Kidney (tissue), 14 donors: ENCODE measurements around the gene TACC2. TPM values are rescaled to one million over a fixed set of nuclear protein-coding genes. Genes with fewer than 3 reads are reported as not detected.

Experiments used
- DNase-seq, 5 donors: peaks; one replicate each; pipeline ENCODE4 v3.0.0-alpha.2; 2013 to 2020
- FAIRE-seq: peaks from 2 replicates; lab custom pipeline; 2012; peaks lifted over from hg19 to GRCh38; lab: Jason Lieb, UNC
- H3K27ac ChIP-seq, 2 donors: one replicate each; pipeline ENCODE4 v1.7.0; 2013; ENCODE audit warnings: low read depth in 2 of 2, low read length in 2 of 2, inconsistent platforms in 1 of 2
- H3K27me3 ChIP-seq: one replicate; pipeline ENCODE4 v1.7.1; 2013; ENCODE audit warnings: low read length, inconsistent platforms; ENCODE audit not compliant: control insufficient read depth, insufficient read depth
- H3K36me3 ChIP-seq, 3 donors: one replicate each; pipeline versions ENCODE4 v1.7.0 to v1.7.1; 2013; ENCODE audit warnings: low read length in 3 of 3, control low read depth in 1 of 3, inconsistent platforms in 1 of 3; ENCODE audit not compliant: insufficient read depth in 3 of 3, control insufficient read depth in 2 of 3
- H3K4me1 ChIP-seq, 3 donors: one replicate each; pipeline versions ENCODE4 v1.7.0 to v1.7.1; 2013; ENCODE audit warnings: low read length in 3 of 3, inconsistent platforms in 1 of 3, low read depth in 1 of 3; ENCODE audit not compliant: control insufficient read depth in 2 of 3, insufficient read depth in 2 of 3
- H3K4me3 ChIP-seq, 3 donors: one replicate each; pipeline versions ENCODE4 v1.7.0 to v1.8.1; 2013; ENCODE audit warnings: low read length in 3 of 3, control low read depth in 1 of 3, inconsistent platforms in 1 of 3
- H3K9ac ChIP-seq, 3 donors: one replicate each; pipeline versions ENCODE4 v1.7.0 to v1.7.1; 2013; ENCODE audit warnings: low read length in 3 of 3, control low read depth in 1 of 3, inconsistent platforms in 1 of 3
- H3K9me3 ChIP-seq, 3 donors: one replicate each; pipeline versions ENCODE4 v1.7.0 to v1.7.1; 2013; ENCODE audit warnings: low read length in 3 of 3, control low read depth in 1 of 3, inconsistent platforms in 1 of 3; ENCODE audit not compliant: control insufficient read depth in 2 of 3, insufficient read depth in 1 of 3
- intact Hi-C: fragments of 100-400 bp; cut with DNase I; formaldehyde crosslinking; loops from one replicate; pipeline ENCODE4 v1.11.1; 2022
- polyA plus RNA-seq: library from polyadenylated mRNA; stranded (reverse); fragments of 350-450 nt; fragmentation: Illumina TruSeq; extraction: RNeasy Lipid Tissue Mini Kit (QIAGEN cat#74804); gene quantifications from one replicate; pipeline ENCODE4 v1.2.3, GENCODE V29; 2014; ENCODE audit warnings: low read depth, low replicate concordance; ENCODE audit not compliant: insufficient read depth
- total RNA-seq: library from RNA; stranded (reverse); fragmentation: NEBNext Ultra II Directional; extraction: Animal tissue kit (Norgen Biotek cat#: 25700); gene quantifications from one replicate; pipeline ENCODE4 v1.2.1, GENCODE V29; 2021
- TF ChIP-seq, protein P1 (sequence below): IDR thresholded peaks from 3 replicates; pipeline ENCODE4 v1.5.1; 2012; ENCODE audit warnings: mild to moderate bottlenecking, moderate library complexity, borderline replicate concordance; ENCODE audit not compliant: insufficient read depth; ENCODE audit errors: extremely low read depth
- donor health status: control.
- donor health status: control.
- donor health status: control.
- donor health status: control.
- donor health status: control.
- donor health status: DM: yes; HTN: yes; CAD: no.
- donor health status: Normal renal cell carcinoma (clear cell type).

Gene TACC2
- total and polyA plus RNA-seq, 2 donors from 2014 or later: 36.4 to 81.0 TPM

DNA sequence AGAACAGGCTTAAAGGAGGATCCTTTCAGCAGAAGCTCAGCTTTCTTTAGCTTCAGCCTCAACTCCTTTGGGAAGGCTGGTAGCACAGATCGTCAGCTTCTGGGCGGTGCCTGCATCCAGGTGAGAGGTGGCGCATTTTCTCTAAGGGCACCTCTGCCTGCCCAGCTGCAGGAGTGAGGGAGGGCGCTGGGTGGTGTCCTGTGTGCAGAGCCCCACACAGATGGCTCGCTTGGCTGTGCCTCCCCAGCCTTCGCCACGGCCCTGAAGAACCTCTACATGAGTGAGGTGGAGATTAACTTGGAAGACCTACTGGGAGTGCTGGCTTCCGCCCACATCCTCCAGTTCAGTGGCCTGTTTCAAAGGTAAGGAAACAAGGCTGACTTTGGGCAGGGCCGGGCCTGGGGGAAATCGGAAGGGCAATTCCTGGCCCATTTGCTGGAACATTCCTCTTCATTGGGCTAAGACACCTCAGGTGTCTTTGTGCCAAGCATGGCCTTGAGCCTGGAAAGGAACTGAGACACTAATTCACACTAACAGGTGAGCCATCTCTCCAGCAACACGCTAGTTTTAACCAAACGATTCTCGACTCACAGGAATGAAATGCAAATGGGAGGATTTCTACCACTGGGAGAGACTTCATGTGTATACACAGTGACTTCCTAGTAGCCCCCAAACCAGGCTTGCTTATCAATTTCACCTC is 302.0 kb downstream of the TACC2 start:
- peak in 1 of 5 donors; percentile 17 for DNase-seq
- Histone ChIP-seq H3K27ac (no peak overlapping the region), H3K9me3 (no peaks in the 10 kb centered on the region), H3K36me3 (no peaks in the 10 kb centered on the region), H3K4me1 (no peaks in the 10 kb centered on the region), H3K4me3 (no peak overlapping the region), H3K27me3 (no peaks in the 10 kb centered on the region), H3K9ac (no peak overlapping the region)
- no peak for FAIRE-seq
- intact Hi-C loops: loop anchor here (10.0 kb wide), 1 partner anchor 154 kb away; no protein-coding TSS in a partner anchor
- TF ChIP-seq, protein P1, sequence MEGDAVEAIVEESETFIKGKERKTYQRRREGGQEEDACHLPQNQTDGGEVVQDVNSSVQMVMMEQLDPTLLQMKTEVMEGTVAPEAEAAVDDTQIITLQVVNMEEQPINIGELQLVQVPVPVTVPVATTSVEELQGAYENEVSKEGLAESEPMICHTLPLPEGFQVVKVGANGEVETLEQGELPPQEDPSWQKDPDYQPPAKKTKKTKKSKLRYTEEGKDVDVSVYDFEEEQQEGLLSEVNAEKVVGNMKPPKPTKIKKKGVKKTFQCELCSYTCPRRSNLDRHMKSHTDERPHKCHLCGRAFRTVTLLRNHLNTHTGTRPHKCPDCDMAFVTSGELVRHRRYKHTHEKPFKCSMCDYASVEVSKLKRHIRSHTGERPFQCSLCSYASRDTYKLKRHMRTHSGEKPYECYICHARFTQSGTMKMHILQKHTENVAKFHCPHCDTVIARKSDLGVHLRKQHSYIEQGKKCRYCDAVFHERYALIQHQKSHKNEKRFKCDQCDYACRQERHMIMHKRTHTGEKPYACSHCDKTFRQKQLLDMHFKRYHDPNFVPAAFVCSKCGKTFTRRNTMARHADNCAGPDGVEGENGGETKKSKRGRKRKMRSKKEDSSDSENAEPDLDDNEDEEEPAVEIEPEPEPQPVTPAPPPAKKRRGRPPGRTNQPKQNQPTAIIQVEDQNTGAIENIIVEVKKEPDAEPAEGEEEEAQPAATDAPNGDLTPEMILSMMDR: no peak

DNA sequence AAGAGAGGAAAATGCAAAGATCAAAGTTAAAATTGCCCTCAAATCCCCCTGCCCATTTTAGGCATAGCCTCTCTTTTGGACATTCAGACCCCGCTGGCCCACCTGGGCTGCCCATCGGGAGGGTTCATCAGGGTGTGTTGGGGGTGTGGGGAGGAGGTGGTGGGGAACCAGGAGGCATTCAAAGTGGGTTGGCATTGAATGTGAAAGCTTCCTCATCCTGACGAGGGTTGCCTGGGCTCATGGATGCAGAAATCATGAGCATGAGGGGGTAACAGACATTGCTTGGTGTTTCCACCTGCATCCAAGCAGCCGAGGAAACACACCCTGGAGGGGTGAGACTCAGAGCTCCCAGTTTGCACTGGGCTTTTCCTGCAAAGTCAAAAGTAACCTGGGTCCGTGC is 302.8 kb downstream of the TACC2 start:
- FAIRE-seq (no peak), DNase-seq (peak in 1 of 5 donors; percentile 9)
- no peaks in the 10 kb centered on the region for H3K36me3 ChIP-seq
- H3K4me3 ChIP-seq: no peak overlapping the region
- H3K4me1 ChIP-seq: no peaks in the 10 kb centered on the region
- no peaks in the 10 kb centered on the region for H3K27me3 ChIP-seq
- TF ChIP-seq, protein P1: no peak
- H3K9ac ChIP-seq: no peak overlapping the region
- intact Hi-C loops: loop anchor here (10.0 kb wide), 1 partner anchor 153 kb away; no protein-coding TSS in a partner anchor
- H3K27ac ChIP-seq: no peak overlapping the region
- H3K9me3 ChIP-seq: no peaks in the 10 kb centered on the region

DNA sequence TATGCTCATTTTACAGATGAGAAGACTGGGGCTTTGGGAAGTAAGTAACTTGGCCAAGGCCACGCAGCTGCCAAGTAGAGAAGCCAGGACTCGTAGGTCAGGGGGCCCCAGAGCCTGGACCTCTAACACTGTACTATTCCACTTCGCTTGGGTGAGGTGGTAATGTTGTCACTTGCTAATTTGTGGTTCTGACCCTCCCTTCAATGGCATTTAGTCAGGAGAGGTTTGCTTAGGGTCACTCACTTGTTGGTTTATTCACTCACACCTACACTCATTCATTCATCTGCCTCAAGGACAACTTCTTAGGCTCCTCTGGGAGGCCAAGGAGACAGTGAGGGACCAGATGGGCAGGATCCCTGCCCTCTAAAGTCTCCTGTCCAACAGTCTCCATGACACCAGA is 303.4 kb downstream of the TACC2 start:
- H3K4me3 ChIP-seq: no peak overlapping the region
- no peaks in the 10 kb centered on the region for H3K36me3 ChIP-seq
- H3K9ac ChIP-seq: no peak overlapping the region
- H3K27me3 ChIP-seq: no peaks in the 10 kb centered on the region
- H3K27ac ChIP-seq: no peak overlapping the region
- no peaks in the 10 kb centered on the region for H3K9me3 ChIP-seq
- intact Hi-C loops: loop anchor here (10.0 kb wide), 1 partner anchor 152 kb away; no protein-coding TSS in a partner anchor
- FAIRE-seq: no peak
- TF ChIP-seq, protein P1: no peak
- no peaks in the 10 kb centered on the region for H3K4me1 ChIP-seq
- DNase-seq: peak in 1 of 5 donors; percentile 9
